ENCODE results near the gene TARBP1. TPM values are rescaled to one million over a fixed set of nuclear protein-coding genes. Genes with fewer than 3 reads are reported as not detected.
"Not testable (repeated sequence)": the region's sequence is repeated elsewhere in the genome, so short reads cannot be mapped to it uniquely, and the experiment has no call there.

Gene TARBP1
- total and polyA plus RNA-seq, 5 experiments from 2014 or later: 12.8 to 61.1 (median 15.6) TPM

DNA sequence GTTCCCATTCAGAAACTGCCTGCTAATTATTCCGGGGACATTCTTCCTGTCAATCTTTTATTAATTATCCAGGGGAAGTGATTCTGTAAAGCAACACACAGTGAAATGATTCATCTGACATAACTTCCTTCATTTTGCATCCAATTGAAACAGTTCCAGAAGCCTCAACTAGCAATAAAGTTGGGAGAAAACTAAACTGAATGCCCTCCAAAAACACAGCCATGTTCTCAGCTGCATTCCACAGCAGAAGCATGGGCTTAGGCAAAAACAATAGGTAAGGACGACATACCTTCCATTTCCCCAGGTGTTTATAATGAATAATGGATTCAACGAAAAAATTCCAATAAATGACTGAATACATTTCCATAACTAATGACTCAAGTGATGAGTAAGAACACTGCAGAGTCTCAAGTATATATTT, 36.9 kb upstream of the TARBP1 start:
- no peak overlapping the region for H3K27ac Mint-ChIP-seq
- peaks cover 0 to 9% (median 2%) of the 10 kb centered on the region in 5 donors for H3K27me3 Mint-ChIP-seq
- H3K9me3 Mint-ChIP-seq: no peaks in the 10 kb centered on the region
- ATAC-seq: no peak
- POLR2A ChIA-PET: no interaction called here
- no peak overlapping the region for H3K4me3 Mint-ChIP-seq
- DNase-seq: no peak
- no peaks in the 10 kb centered on the region for H3K36me3 Mint-ChIP-seq
- peaks cover 0 to 18% (median 0%) of the 10 kb centered on the region in 4 donors for H3K4me1 Mint-ChIP-seq

DNA sequence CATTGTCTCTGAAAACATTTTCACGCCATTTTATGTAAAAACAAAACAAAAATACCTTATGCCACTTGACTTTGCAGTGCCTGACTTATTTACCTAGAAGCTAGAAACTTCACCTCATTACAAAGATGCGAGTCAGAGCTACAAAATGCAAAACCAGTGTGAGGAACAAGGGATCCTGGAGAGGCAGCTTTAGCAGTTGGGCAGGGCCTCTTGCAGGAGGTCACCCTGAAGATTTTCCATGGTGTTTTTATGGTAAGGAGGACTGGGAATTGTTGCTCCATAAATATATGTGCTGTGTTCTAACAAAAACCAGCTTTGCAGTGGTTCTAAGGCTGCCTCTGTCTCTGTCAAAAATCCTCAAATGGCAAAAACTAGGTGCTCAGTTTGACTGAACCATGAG, 36.4 kb upstream of the TARBP1 start:
- DNase-seq: no peak
- Mint-ChIP-seq H3K36me3 (no peaks in the 10 kb centered on the region), H3K27ac (no peak overlapping the region), H3K9me3 (no peaks in the 10 kb centered on the region), H3K27me3 (peaks cover 0 to 9% (median 2%) of the 10 kb centered on the region in 5 donors), H3K4me3 (no peak overlapping the region), H3K4me1 (peaks cover 0 to 18% (median 0%) of the 10 kb centered on the region in 4 donors)
- no peak for ATAC-seq
- POLR2A ChIA-PET: no interaction called here

DNA sequence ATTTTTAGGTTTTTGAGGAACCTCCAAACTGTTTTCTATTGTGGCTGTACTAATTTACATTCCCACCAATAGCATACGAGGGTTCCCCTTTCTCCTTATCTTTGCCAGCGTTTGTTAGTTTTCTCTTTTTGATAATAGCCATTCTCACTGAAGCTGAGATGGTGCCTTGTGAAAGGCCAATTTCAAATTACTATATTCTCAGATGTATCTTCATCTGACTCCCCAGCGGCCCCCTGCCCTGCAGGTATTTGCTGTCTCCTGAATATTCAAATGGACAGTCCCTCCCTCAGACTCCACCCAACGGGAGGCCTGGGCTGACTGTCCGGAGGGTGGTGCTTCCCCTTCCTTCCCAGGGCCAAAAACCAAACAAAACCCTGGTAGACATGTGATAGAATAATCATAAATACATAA, 33.5 kb upstream of the TARBP1 start:
- Mint-ChIP-seq H3K9me3 (no peaks in the 10 kb centered on the region), H3K36me3 (no peaks in the 10 kb centered on the region), H3K4me1 (peaks cover 0 to 12% (median 0%) of the 10 kb centered on the region in 4 donors), H3K27me3 (peaks cover 0 to 17% (median 2%) of the 10 kb centered on the region in 5 donors), H3K27ac (no peak overlapping the region), H3K4me3 (peak overlapping the region in 1 of 10 donors; percentile 57)
- DNase-seq: no peak
- ATAC-seq: no peak
- POLR2A ChIA-PET: no interaction called here

DNA sequence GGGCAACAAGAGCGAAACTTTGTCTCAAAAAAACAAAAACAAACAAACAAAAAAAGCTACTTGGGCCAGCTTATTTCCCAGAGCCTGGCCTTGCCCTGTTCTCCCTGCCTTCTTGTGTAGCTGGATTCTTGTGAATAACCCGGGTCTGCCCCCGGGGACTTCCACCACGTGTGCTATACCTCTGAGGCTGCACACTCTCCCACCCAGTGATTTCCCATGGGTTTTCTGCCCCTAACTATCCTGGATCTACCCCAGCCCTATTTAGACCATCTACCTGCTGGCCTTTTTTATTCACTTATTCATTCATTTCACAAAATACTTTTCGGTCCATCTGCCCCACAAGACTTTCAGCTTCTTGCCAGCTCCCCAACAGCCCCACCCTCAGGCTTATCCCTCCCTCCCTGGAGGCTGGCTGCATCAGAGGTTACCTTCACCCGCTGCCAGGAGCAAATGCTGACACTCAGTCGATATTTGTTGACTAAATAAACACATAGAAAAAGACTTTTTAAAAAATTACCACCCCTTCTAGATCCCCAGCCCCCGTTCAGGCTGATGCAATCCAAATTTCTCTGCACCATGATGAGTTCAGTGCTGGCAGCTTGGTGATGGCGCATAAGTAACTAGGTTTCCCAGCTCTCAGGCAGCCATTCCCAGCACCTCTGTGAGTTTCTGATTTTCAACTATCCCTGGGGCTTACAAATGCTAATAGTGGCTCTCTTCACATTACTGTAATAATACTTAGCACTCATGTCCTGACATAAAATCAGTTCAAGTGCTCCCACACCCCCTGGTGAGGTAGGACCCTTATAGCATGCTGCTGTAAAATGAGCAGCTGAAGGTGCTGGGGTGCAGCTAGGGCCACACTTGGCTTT, 30.7 kb upstream of the TARBP1 start:
- Mint-ChIP-seq H3K9me3 (peaks cover 0 to 2% (median 0%) of the 10 kb centered on the region in 9 donors), H3K4me3 (no peak overlapping the region), H3K4me1 (peaks cover 0 to 11% (median under 1%) of the 10 kb centered on the region in 4 donors), H3K27me3 (peaks cover 0 to 17% (median 2%) of the 10 kb centered on the region in 5 donors), H3K36me3 (no peaks in the 10 kb centered on the region), H3K27ac (no peak overlapping the region)
- ATAC-seq: no peak
- POLR2A ChIA-PET: no interaction called here
- no peak for DNase-seq

DNA sequence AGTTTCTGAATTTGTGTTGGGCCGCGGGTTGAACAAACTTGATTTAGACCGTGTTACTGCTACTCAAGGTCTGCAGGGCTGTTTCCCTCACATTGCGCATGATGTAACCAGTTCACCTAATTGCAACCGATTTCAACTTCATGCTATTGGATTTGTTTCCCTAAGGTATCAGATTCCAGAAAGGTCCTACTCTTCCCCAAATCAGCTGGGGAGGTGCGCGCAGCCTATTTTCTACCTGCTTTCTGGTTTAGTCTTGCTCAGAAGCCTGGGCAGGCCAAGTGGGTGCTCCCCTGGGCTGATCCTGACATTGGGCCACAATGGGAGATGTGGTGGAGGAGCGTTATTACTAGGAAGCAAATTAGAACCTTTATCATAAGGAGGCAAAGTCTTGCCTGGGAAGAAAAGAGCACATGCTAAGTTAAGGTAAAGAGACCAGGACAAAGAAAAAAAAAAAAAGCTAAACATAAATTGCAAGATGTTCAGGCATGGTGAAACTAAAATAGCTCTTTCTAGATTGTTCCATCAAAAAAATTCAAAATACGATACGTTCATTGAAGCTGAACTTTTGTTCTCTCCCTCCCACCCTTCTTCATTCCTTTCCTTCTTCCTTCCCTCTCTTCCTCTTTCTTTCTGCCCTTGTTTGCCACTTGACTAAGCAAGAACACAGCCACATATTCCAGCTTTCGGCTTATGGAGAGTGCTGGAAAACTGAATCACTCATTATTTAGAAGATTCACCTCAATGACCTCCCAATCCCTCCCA, 28.8 kb upstream of the TARBP1 start:
- Mint-ChIP-seq H3K9me3 (peaks cover 0 to 3% (median 0%) of the 10 kb centered on the region in 9 donors), H3K27me3 (peaks cover 0 to 17% (median 2%) of the 10 kb centered on the region in 5 donors), H3K4me3 (no peak overlapping the region), H3K27ac (no peak overlapping the region), H3K4me1 (peaks cover 0 to 10% (median under 1%) of the 10 kb centered on the region in 4 donors), H3K36me3 (no peaks in the 10 kb centered on the region)
- DNase-seq: no peak
- no peak for ATAC-seq
- POLR2A ChIA-PET: interaction anchor here (0.5 to 1.2 kb wide), 4 partner anchors 8 to 91 kb away, joined by 3 read pairs; no protein-coding TSS in a partner anchor

DNA sequence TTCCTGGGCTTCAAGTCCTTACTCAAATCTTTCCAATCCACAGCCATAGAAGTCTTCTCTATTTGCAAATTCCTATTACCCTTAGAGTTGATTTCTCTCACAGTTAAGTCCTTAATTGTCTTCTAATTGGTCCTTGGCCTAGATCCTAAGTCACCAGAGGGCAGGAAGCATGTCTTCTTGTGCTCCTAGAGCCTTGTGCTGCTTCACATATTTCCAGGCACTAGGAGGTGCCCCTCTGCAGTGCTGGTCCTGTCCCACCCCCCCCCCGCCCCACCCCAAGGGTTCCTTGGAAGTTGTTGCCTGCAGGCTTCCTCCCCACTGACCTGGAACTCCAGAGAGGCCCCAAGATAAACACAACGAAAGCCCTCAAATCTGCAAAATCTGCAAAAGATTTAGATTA, 28.1 kb upstream of the TARBP1 start:
- peak overlapping the region in 1 of 10 donors; percentile 21 for H3K27ac Mint-ChIP-seq
- peaks cover 0 to 11% (median 2%) of the 10 kb centered on the region in 5 donors for H3K27me3 Mint-ChIP-seq
- POLR2A ChIA-PET: no interaction called here
- ATAC-seq (no peak), DNase-seq (no peak)
- H3K4me1 Mint-ChIP-seq: peaks cover 0 to 4% (median under 1%) of the 10 kb centered on the region in 4 donors
- H3K9me3 Mint-ChIP-seq: peaks cover 0 to 3% (median 0%) of the 10 kb centered on the region in 9 donors
- H3K4me3 Mint-ChIP-seq: no peak overlapping the region
- no peaks in the 10 kb centered on the region for H3K36me3 Mint-ChIP-seq

DNA sequence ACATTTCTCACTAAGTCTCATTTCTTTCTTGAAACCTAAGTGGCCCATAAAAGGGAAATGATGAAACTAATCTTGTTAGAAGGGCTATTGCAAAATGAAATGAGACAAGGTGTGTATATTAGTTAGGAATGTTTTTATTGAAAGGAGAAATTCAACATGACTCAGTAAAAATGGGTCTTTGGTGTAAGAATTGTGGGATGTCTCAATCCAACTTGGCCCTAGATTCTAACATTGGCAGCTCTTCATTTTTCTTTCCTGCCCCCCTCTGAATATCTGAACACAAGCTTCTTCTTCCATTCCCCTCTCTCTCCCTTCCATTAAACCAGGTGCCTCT, 26.8 kb upstream of the TARBP1 start:
- peaks cover 0 to 8% (median 2%) of the 10 kb centered on the region in 5 donors for H3K27me3 Mint-ChIP-seq
- DNase-seq: no peak
- H3K27ac Mint-ChIP-seq: no peak overlapping the region
- H3K9me3 Mint-ChIP-seq: peaks cover 0 to 3% (median 0%) of the 10 kb centered on the region in 9 donors
- no peaks in the 10 kb centered on the region for H3K36me3 Mint-ChIP-seq
- POLR2A ChIA-PET: no interaction called here
- ATAC-seq: no peak
- peaks cover 0 to 2% (median under 1%) of the 10 kb centered on the region in 4 donors for H3K4me1 Mint-ChIP-seq
- no peak overlapping the region for H3K4me3 Mint-ChIP-seq

DNA sequence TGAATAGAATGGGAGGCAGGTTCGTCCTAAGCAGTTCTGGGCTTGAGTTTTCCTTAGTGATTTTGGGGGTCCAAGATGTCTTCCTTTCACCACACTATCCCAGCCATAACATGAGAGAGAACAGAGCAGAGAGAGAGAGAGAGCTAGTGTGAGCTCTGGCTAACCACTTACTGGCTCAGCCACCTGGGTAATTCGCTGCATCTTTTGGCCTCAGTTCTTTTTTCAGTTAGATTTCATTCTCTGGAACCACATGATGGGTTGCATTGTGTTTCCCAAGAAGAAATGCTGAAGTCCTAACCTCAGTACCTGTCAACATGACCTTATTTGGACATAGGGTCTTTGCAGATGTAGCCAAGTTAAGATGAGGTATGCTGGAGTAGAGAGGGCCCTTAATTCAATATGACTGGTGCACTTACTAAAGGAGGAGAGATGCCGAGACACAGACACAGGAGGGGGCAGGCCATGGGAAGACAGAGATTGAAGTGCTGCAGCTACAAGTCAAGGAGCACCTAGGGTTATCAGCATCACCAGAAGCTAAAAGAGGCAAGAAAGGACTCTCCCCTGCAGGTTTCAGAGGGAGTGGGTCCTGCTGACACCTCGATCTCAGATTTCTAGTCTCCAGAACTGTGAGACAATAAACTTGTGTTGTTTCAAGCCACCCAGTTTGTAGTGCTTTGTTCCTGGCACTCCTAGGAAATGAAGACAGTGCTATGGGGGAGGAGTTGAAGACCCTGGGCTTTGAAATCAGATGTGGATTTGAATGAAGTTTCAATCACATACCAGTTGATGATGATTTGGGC, 26.2 kb upstream of the TARBP1 start:
- POLR2A ChIA-PET: no interaction called here
- Mint-ChIP-seq H3K4me3 (no peak overlapping the region), H3K9me3 (peaks cover 0 to 3% (median 0%) of the 10 kb centered on the region in 9 donors), H3K27ac (peak overlapping the region in 1 of 10 donors; percentile 30), H3K36me3 (no peaks in the 10 kb centered on the region), H3K27me3 (peaks cover 0 to 8% (median 2%) of the 10 kb centered on the region in 5 donors), H3K4me1 (peaks cover 0 to 6% (median under 1%) of the 10 kb centered on the region in 4 donors)
- ATAC-seq (no peak), DNase-seq (no peak)

DNA sequence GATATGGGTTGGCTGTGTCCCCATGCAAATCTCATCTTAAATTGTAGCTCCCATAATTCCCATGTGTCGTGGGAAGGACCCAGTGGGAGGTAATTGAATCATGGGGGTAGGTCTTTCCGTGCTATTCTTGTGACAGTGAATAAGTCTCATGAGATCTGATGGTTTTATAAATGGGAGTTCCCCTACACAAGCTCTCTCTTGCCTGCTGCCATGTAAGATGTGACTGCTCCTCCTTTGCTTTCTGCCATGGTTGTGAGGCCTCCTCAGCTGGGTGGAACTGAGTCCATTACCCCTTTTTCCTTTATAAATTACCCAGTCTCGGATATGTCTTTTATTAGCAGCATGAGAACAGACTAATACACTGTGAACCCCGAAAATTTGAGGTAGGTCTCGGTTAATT, 25.3 kb upstream of the TARBP1 start:
- POLR2A ChIA-PET, H3K27me3 Mint-ChIP-seq, DNase-seq, H3K9me3 Mint-ChIP-seq, H3K4me3 Mint-ChIP-seq, ATAC-seq, H3K36me3 Mint-ChIP-seq: not testable (repeated sequence)
- peak overlapping the region in 1 of 10 donors; percentile 63 for H3K27ac Mint-ChIP-seq
- peaks cover 2 to 12% (median 2%) of the 10 kb centered on the region in 4 donors for H3K4me1 Mint-ChIP-seq

DNA sequence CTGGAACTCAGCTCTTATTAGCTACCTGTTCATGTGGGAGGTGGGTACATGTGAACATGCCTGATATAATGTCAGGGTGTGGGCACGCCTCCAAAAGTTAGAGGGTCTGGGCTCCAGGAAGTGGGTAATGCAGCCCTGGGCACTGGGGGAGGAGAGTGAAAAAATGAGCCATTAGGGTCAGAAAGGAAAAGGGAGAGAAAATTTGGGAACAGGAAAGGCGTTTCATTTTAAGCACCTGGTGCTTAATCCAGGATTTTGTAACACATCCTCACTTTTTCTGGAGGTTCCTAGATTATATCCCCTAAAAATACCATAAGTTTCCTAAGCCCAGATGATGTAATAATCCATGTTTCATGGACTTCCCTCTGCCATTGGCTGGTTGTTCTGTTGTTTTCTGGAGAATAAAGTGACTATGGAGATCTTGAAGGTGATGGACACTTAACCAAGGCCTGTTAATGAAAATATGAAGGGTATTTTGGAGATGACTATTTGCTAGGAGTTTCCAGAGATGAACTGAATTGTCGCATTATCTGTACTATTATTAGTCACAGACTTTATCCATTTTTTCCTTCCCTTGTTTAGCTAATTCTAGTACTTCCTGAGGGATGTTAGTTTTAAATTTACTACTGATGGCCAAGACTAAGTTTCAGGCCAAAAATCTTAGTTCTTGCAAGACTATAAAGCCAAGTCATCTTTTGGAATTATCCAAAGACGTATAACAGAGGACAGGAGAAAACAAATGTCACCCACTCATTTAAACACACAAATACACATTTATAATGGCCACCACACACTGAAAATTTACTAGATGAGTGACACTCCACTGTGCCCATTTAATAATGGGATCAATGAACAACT, 24.4 kb upstream of the TARBP1 start:
- POLR2A ChIA-PET: interaction anchor here (0.5 kb wide), 1 partner anchor 10 kb away, joined by 5 read pairs; no protein-coding TSS in a partner anchor
- DNase-seq: no peak
- Mint-ChIP-seq H3K36me3 (no peaks in the 10 kb centered on the region), H3K9me3 (peaks cover 0 to 3% (median 0%) of the 10 kb centered on the region in 9 donors), H3K4me1 (peaks cover 2 to 19% (median 8%) of the 10 kb centered on the region in 4 donors), H3K4me3 (no peak overlapping the region), H3K27me3 (peaks cover 0 to 4% (median 0%) of the 10 kb centered on the region in 5 donors), H3K27ac (no peak overlapping the region)
- no peak for ATAC-seq

DNA sequence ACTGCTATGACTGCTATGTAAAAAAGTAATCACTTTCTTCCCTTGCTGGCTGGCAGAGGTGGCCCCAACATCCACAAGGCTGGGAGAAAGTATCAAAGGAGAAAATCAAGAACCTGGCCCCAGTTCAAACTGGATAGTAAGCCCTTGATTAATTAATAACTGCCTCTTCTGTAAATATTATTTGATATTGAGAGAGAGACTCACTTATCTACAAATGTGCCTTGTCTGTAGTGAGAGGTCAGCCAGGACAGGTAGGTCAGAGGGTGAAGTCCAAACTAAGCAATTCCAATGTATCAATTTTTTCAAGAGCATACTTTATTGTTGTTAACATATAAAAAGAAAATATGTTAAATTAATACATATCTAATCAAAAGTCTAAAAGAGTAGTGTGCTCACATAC, 23.8 kb upstream of the TARBP1 start:
- H3K9me3 Mint-ChIP-seq: peaks cover 0 to 3% (median 0%) of the 10 kb centered on the region in 9 donors
- H3K36me3 Mint-ChIP-seq: no peaks in the 10 kb centered on the region

More for the DNA sequence above, 23.8 kb upstream of the TARBP1 start:
- H3K4me1 Mint-ChIP-seq: peaks cover 2 to 19% (median 8%) of the 10 kb centered on the region in 4 donors
- peaks cover 0 to 6% (median 0%) of the 10 kb centered on the region in 5 donors for H3K27me3 Mint-ChIP-seq
- no peak overlapping the region for H3K4me3 Mint-ChIP-seq
- DNase-seq: no peak
- POLR2A ChIA-PET: no interaction called here
- ATAC-seq: no peak
- no peak overlapping the region for H3K27ac Mint-ChIP-seq

Data from naive thymus-derived CD8-positive, alpha-beta T cell (primary cell).